C4-2B (cell line): Measurements from ENCODE around the gene UGT2B17.

Experiments used
- CTCF ChIP-seq: fragments of 450-650 bp; conservative IDR thresholded peaks from 2 replicates; pipeline ENCODE4 v1.5.1; 2017; ENCODE audit warnings: mild to moderate bottlenecking
- ZFX ChIP-seq: fragments of 450-650 bp; IDR thresholded peaks from 2 replicates; pipeline ENCODE4 v1.6.1; 2017

GRCh38 chr4:68599150-68599549 is 23.0 kb upstream of the UGT2B17 start:
- TF ChIP-seq CTCF = no peak
- TF ChIP-seq ZFX = no peak
